GM19324 (cell line): ENCODE measurements around the gene PTPRM.

ENCODE experiments used
- ATAC-seq: cut with Tn5 transposase; IDR thresholded peaks from one replicate; pipeline ENCODE4 v1.9.1; 2021; ENCODE audit warnings: mild to moderate bottlenecking, moderate library complexity; ENCODE audit not compliant: unreplicated experiment, low FRiP score

Gene PTPRM

GRCh38 chr18:7749510-7749981 lies 182.4 kb downstream of the PTPRM start:
- no peak for ATAC-seq

GRCh38 chr18:7750095-7750663 lies 183.1 kb downstream of the PTPRM start:
- ATAC-seq, result no peak

GRCh38 chr18:7750966-7751365 lies 183.8 kb downstream of the PTPRM start:
- ATAC-seq, result no peak

- no peak for ATAC-seq
These were observed 187.1 kb downstream of the PTPRM start for GRCh38 chr18:7754258-7754657.

- ATAC-seq, result no peak
These were observed 187.6 kb downstream of the PTPRM start for GRCh38 chr18:7754725-7755181.

- ATAC-seq, result no peak
These were observed 188.8 kb downstream of the PTPRM start for GRCh38 chr18:7755753-7756475.

GRCh38 chr18:7757175-7757574 lies 190.1 kb downstream of the PTPRM start:
- no peak for ATAC-seq

GRCh38 chr18:7758764-7759163 lies 191.6 kb downstream of the PTPRM start:
- no peak for ATAC-seq

GRCh38 chr18:7760967-7761948 lies 194.1 kb downstream of the PTPRM start:
- ATAC-seq, result no peak

GRCh38 chr18:7764405-7764804 lies 197.3 kb downstream of the PTPRM start:
- no peak for ATAC-seq

- no peak for ATAC-seq
These were observed 199.2 kb downstream of the PTPRM start for GRCh38 chr18:7766346-7766745.

GRCh38 chr18:7766817-7767216 lies 199.7 kb downstream of the PTPRM start:
- no peak for ATAC-seq

- no peak for ATAC-seq
These were observed 203.8 kb downstream of the PTPRM start for GRCh38 chr18:7770908-7771307.

GRCh38 chr18:7772510-7772888 lies 205.4 kb downstream of the PTPRM start:
- ATAC-seq, result no peak

GRCh38 chr18:7772951-7773350 lies 205.8 kb downstream of the PTPRM start:
- ATAC-seq, result no peak

GRCh38 chr18:7775128-7775527 lies 208.0 kb downstream of the PTPRM start:
- no peak for ATAC-seq

- no peak for ATAC-seq
These were observed 208.7 kb downstream of the PTPRM start for GRCh38 chr18:7775843-7776242.

- ATAC-seq, result no peak
These were observed 211.1 kb downstream of the PTPRM start for GRCh38 chr18:7778181-7778580.

- no peak for ATAC-seq
These were observed 212.1 kb downstream of the PTPRM start for GRCh38 chr18:7779211-7779610.

- no peak for ATAC-seq
These were observed 217.1 kb downstream of the PTPRM start for GRCh38 chr18:7784171-7784570.

GRCh38 chr18:7786569-7786968 lies 219.5 kb downstream of the PTPRM start:
- no peak for ATAC-seq
